ENCODE measurements around the gene TDRKH.

TDRKH gene

DNA sequence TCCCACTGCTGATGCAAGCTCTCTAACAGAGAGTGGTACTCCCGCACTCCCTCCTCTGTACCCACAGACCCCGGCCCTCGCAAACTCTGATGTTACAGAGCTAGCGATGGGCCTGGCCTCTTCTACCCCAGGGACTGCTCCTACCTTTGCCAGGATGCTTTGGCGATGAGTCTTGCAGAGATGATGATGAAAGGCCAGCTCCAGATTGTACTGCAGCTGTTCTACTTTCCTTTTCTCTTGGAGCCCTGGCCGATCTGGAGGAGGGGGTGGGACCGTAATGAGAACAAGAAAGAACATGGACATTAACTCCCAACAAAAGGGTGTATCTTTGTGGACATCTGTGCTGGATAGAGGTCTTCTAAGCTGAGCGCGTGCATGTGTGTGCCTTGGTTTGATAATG lies 20.9 kb upstream of the TDRKH start:
- DNase-seq (ENCODE audit: low spot score): no peak
- in situ Hi-C loops (cut with MboI; ENCODE audit: low sequenced_read_pairs, unreplicated experiment): no loop called here

DNA sequence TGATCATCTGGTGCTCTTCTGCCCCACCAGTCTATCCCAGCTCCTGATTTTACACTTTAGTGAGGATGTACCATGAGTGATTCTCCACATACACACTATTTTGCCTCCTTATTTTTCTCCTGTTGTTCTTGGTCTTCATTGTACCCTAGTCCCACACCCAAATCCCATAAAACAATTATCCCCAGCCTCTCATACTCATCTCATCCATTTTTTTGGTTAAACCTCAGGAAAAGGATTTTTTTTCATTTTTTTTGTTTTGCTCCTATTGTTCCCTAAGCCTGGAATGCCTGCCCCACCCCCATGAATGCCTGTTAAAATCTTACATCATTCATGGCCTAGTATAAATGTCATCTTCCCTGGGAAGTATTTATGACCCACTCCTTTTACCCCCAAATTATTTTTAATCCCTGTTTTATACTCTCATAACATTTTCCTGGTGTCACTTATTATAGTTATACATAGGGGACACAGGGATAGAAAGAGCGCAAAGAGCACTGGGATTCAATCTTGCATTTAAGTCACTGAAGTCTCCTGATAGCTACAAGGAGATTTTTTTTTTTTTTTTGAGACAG lies 19.8 kb upstream of the TDRKH start:
- no peak for DNase-seq (ENCODE audit: low spot score)
- in situ Hi-C loops (cut with MboI; ENCODE audit: low sequenced_read_pairs, unreplicated experiment): no loop called here
- TF ChIP-seq CTCF (IDR thresholded peaks at IDR 0.05; ENCODE audit: borderline replicate concordance, control extremely low read depth, extremely low read depth, insufficient read depth, missing control alignments): no peak

More for the DNA sequence above, 20.9 kb upstream of the TDRKH start:
- TF ChIP-seq CTCF (IDR thresholded peaks at IDR 0.05; ENCODE audit: borderline replicate concordance, control extremely low read depth, extremely low read depth, insufficient read depth, missing control alignments): no peak

DNA sequence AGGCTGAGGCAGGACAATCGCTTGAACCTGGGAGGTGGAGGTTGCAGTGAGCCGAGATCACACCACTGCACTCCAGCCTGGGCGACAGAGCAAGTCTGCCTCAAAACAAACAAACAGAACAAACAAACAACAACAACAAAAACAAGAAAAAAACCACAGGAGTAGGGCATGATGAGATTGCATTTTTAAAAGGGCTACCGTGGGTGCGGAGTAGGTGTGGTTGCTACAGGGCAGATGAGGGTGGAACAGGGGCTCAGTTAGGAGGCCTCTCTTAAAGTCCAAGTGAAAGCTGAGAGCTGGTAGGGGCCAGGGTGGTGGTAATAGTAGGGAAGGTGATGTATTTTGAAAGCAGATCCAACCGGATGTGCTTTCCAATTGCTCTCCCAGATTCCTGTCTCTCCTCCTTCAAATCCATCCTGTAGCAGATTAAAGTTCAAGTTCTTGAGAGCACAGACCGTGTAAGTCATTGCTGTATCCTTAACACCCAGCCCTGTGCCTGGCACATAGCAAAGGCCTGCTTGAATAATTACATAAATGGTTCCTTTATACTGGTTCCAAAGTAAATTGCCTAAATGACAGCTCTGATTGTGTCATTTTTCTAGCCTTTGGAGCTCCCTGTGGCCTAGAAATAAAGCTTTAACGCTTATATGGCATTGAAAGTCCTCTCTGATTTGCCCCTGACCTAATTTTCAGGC lies 19.1 kb upstream of the TDRKH start:
- DNase-seq (ENCODE audit: low spot score): no peak
- in situ Hi-C loops (cut with MboI; ENCODE audit: low sequenced_read_pairs, unreplicated experiment): no loop called here
- TF ChIP-seq CTCF (IDR thresholded peaks at IDR 0.05; ENCODE audit: borderline replicate concordance, control extremely low read depth, extremely low read depth, insufficient read depth, missing control alignments): no peak

GRCh38 chr1:151807766-151808165 lies 17.5 kb upstream of the TDRKH start:
- DNase-seq (ENCODE audit: low spot score): no peak
- no peak for TF ChIP-seq CTCF (IDR thresholded peaks at IDR 0.05; ENCODE audit: borderline replicate concordance, control extremely low read depth, extremely low read depth, insufficient read depth, missing control alignments)
- in situ Hi-C loops (cut with MboI; ENCODE audit: low sequenced_read_pairs, unreplicated experiment): no loop called here

- in situ Hi-C loops (cut with MboI; ENCODE audit: low sequenced_read_pairs, unreplicated experiment): no loop called here
- no peak for DNase-seq (ENCODE audit: low spot score)
- TF ChIP-seq CTCF (IDR thresholded peaks at IDR 0.05; ENCODE audit: borderline replicate concordance, control extremely low read depth, extremely low read depth, insufficient read depth, missing control alignments): no peak
These were observed 16.8 kb upstream of the TDRKH start for GRCh38 chr1:151807131-151807530.

- no peak for DNase-seq (ENCODE audit: low spot score)
- in situ Hi-C loops (cut with MboI; ENCODE audit: low sequenced_read_pairs, unreplicated experiment): no loop called here
- TF ChIP-seq CTCF (IDR thresholded peaks at IDR 0.05; ENCODE audit: borderline replicate concordance, control extremely low read depth, extremely low read depth, insufficient read depth, missing control alignments): no peak
These were observed 15.9 kb upstream of the TDRKH start for GRCh38 chr1:151806170-151806569.

Measured in GM13976 (cell line).